Activated CD8-positive, alpha-beta T cell treated with anti-CD3 and anti-CD28 coated beads, Interleukin-2, amount 10 ng/mL, durations not matched to agents 7 days and 5 days (primary cell): ENCODE measurements around the gene ALPL. TPM values are rescaled to one million over a fixed set of nuclear protein-coding genes. Genes with fewer than 3 reads are reported as not detected.

ENCODE experiments used
- ATAC-seq: fragments of 150-1000 bp; cut with Tn5 transposase; one replicate; pipeline ENCODE4 v1.10.0; 2021; ENCODE audit warnings: moderate library complexity
- CTCF ChIA-PET: fragments of 350-600 bp; sonication (Branson Sonifier 250); formaldehyde crosslinking; loops from one replicate; lab custom pipeline; 2021; ENCODE audit warnings: antibody characterized with exemption; lab: Charles Lee
- POLR2A ChIA-PET: fragments of 350-600 bp; sonication (Branson Sonifier 250); formaldehyde crosslinking; loops from one replicate; lab custom pipeline; 2021; ENCODE audit warnings: antibody characterized with exemption; lab: Charles Lee
- DNase-seq: peaks from one replicate; pipeline ENCODE4 v3.0.0-alpha.2; 2020
- H3K27ac Mint-ChIP-seq: one replicate; pipeline ENCODE4 v1.8.0; 2021; ENCODE audit warnings: mild to moderate bottlenecking, mixed read lengths
- H3K27me3 Mint-ChIP-seq: one replicate; pipeline ENCODE4 v1.8.0; 2021; ENCODE audit warnings: low read depth, mixed read lengths
- H3K36me3 Mint-ChIP-seq: one replicate; pipeline ENCODE4 v1.8.0; 2021; ENCODE audit warnings: low read depth, mixed read lengths
- H3K4me1 Mint-ChIP-seq: one replicate; pipeline ENCODE4 v1.8.0; 2021; ENCODE audit warnings: low read depth, mixed read lengths
- H3K4me3 Mint-ChIP-seq: one replicate; pipeline ENCODE4 v1.8.0; 2021; ENCODE audit warnings: mild to moderate bottlenecking, mixed read lengths
- H3K9me3 Mint-ChIP-seq: one replicate; pipeline ENCODE4 v1.8.0; 2022; ENCODE audit warnings: mixed read lengths; ENCODE audit not compliant: insufficient read depth
- total RNA-seq, 2 experiments: library from RNA; stranded (reverse); gene quantifications; one replicate each; pipeline ENCODE4 v1.2.3, GENCODE V29; 2021

The ALPL gene
- total RNA-seq, 2 experiments from 2014 or later: not detected

DNA sequence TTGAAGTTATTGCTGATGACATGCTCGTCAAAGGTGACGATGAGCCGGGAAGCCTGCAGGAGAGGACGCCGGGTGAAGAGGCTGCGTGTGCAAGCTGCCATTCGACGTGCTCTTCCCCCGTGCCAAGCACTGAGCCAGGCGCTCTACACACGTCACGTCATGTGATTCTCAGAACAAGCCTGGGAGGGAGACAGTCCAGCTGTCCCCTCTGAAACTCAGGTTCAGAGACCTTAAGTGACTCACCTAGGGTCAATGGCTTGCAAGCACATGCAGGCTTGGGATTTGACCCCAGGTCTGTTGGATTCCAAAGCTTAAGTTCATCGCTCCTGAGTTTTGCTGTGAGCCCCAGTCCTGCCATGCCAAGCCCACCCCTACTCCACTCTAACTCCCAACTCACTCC is 102.8 kb downstream of the ALPL start:
- H3K4me1 Mint-ChIP-seq: peaks cover 11% of the 10 kb centered on the region
- no peak overlapping the region for H3K4me3 Mint-ChIP-seq
- H3K27ac Mint-ChIP-seq: no peak overlapping the region
- ChIA-PET CTCF (interaction anchor here (0.9 kb wide), 1 partner anchor 11 kb away, joined by 3 read pairs; no protein-coding TSS in a partner anchor), POLR2A (no interaction called here)
- H3K27me3 Mint-ChIP-seq: peaks cover 3% of the 10 kb centered on the region
- DNase-seq (no peak), ATAC-seq (no peak)
- no peaks in the 10 kb centered on the region for H3K9me3 Mint-ChIP-seq
- no peaks in the 10 kb centered on the region for H3K36me3 Mint-ChIP-seq

DNA sequence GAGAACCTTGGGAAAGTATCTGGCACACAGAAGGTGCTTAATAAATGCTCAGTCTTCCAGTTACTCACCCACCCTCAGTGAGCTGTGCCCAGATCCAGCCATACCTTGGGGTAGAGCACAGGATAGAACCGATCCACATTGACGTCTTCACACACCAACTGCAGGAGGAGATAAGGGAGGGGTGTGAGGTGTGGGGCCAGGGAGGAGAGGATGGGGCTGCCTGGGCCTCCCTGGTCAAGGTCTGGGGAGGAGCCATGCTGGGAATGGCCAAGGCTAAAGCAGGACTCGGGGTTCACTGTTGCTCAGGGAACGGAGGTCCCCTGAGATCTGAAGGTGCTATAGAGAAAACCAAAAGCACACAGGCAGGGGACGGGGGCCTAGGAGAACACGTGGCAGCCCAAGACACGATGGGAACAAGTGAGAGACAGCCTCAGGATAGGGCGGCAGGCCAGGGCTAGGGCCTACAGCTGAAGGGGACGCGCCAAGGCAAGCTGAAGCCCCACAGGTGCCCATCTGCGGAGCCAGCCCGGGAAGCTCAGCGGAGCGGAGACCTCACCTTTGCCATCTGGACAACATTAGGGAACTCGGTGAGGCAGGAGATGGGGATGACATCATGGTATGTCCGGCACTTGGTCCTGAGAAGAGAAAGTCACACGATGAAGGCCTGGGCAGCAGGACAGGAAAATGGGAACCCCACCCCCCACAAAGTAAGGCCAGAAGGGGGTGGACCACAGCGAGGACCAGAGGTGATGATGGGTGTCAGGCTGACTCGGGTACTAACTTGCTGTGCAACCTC is 104.0 kb downstream of the ALPL start:
- no peak overlapping the region for H3K4me3 Mint-ChIP-seq
- ATAC-seq (no peak), DNase-seq (no peak)
- no peaks in the 10 kb centered on the region for H3K36me3 Mint-ChIP-seq
- no peaks in the 10 kb centered on the region for H3K9me3 Mint-ChIP-seq
- peaks cover 3% of the 10 kb centered on the region for H3K27me3 Mint-ChIP-seq
- ChIA-PET POLR2A (no interaction called here), CTCF (no interaction called here)
- H3K4me1 Mint-ChIP-seq: peaks cover 1% of the 10 kb centered on the region
- H3K27ac Mint-ChIP-seq: no peak overlapping the region

DNA sequence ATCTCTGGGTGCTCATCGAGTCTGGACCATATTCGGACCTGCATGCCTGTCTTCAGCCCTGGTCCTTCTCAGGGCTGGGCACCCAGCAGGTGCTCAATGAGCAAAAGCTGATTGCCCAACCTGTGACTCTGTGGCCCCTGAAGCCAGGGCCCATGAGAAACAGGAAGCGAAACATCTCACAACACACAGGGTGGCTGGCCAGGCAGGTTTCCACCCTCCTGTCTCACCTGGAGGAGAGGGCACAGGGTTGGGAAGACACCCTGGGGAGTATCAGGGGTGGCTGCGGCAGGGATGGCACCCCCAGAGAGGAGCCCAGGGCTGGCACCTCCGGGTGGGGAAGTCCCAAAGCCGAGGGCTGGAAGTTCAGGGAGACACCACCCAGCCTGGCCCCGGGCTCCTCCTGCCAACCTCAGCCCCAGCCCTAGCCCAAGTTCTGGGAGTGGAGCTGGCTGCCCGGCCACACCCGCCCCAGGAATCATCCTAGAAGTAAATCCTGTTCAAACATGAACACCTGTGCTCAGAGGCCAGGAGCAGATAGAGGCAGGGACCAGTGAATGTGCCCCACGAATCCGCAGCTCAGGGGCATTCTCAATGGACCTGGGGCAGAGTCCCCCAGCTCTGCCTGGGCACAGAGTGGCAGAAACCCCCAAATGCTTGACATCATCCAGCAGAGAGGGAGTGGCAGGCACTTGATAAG is 105.3 kb downstream of the ALPL start:
- no peaks in the 10 kb centered on the region for H3K4me1 Mint-ChIP-seq
- POLR2A ChIA-PET: no interaction called here
- no peaks in the 10 kb centered on the region for H3K36me3 Mint-ChIP-seq
- H3K27me3 Mint-ChIP-seq: peaks cover 4% of the 10 kb centered on the region
- no peak for DNase-seq
- CTCF ChIA-PET: no interaction called here
- no peak for ATAC-seq
- no peaks in the 10 kb centered on the region for H3K9me3 Mint-ChIP-seq
- no peak overlapping the region for H3K4me3 Mint-ChIP-seq
- no peak overlapping the region for H3K27ac Mint-ChIP-seq

DNA sequence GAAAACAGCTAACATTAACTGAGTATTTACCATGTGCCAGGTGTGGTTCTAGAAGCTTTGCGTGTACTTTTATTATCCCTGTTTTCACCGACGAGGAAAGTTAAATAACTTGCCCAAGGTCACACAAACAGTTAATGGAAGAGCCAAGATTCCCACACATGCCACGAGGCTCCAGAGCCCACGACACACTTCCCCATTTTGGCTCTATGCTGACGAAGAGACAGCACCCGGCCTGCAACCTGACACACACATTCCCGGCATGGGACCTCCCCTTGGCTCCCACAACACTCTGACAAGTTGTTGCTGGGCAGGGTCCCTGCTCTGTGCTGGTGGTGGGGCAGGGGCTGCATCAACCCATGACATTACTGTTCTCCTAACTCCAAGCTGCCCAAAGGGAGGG is 107.1 kb downstream of the ALPL start:
- Mint-ChIP-seq H3K27ac (no peak overlapping the region), H3K36me3 (no peaks in the 10 kb centered on the region), H3K4me3 (no peak overlapping the region), H3K4me1 (no peaks in the 10 kb centered on the region), H3K27me3 (peaks cover 7% of the 10 kb centered on the region), H3K9me3 (no peaks in the 10 kb centered on the region)
- ChIA-PET POLR2A (no interaction called here), CTCF (no interaction called here)
- DNase-seq: no peak
- ATAC-seq: no peak

DNA sequence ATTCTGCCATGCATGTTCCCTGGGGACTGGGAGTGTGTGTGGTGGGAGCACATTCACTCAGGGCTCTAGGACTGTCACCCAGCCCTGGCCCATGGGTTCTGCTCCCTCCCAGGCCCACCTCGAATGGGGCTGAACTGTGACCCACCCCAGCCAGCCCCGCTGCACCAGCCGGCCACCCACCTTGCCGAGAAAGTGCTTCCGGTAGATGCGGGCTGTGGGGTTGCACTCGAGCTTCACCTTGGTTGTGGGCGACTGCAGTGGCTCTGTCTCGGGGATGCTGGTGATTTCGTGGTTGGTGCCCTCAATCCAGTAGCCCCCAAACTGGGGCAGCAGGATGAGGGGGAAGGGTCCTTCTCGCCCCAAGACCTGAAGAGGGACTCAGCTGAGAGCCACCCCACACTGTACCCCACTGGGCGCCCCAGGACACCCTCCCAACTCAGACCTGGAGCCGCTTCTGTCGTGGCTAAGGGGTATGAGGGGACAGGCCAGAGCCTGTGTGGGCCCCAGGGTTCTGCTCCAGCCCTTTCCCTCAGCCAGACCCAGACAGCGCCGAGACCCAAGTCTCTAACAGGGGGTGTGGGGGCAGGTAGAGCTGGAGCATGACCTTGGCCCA is 108.0 kb downstream of the ALPL start:
- ChIA-PET CTCF (no interaction called here), POLR2A (interaction anchor here (0.6 kb wide), 1 partner anchor 1359 kb away, joined by 3 read pairs; no protein-coding TSS in a partner anchor)
- Mint-ChIP-seq H3K27me3 (peaks cover 13% of the 10 kb centered on the region), H3K4me1 (no peaks in the 10 kb centered on the region), H3K9me3 (no peaks in the 10 kb centered on the region), H3K4me3 (no peak overlapping the region), H3K27ac (no peak overlapping the region), H3K36me3 (no peaks in the 10 kb centered on the region)
- ATAC-seq (no peak), DNase-seq (no peak)

DNA sequence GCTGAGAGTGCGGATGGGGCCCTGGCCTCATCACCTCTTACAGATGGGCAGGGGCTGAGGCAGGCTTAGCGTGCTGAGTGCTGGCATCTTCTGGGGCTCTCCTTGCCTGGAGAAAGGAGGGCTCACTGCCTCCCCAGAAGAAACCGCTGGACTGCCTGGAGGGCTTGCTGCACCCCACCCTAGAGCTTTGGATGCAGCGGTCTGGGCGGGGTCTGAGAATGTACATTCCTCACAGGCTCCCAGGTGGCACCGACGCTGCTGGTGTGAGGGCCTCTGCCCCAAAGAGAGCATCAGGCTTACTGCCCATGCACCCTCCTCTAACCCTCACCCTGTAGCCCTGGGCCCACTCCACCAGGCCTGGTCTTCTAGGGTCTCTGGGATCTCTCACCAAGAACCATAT is 108.8 kb downstream of the ALPL start:
- Mint-ChIP-seq H3K4me1 (peaks cover 2% of the 10 kb centered on the region), H3K9me3 (no peaks in the 10 kb centered on the region), H3K4me3 (no peak overlapping the region), H3K27me3 (peaks cover 17% of the 10 kb centered on the region), H3K27ac (no peak overlapping the region), H3K36me3 (no peaks in the 10 kb centered on the region)
- ATAC-seq: no peak
- CTCF ChIA-PET: no interaction called here
- POLR2A ChIA-PET: interaction anchor here (0.6 kb wide), 1 partner anchor 1359 kb away, joined by 3 read pairs; no protein-coding TSS in a partner anchor
- DNase-seq: no peak

DNA sequence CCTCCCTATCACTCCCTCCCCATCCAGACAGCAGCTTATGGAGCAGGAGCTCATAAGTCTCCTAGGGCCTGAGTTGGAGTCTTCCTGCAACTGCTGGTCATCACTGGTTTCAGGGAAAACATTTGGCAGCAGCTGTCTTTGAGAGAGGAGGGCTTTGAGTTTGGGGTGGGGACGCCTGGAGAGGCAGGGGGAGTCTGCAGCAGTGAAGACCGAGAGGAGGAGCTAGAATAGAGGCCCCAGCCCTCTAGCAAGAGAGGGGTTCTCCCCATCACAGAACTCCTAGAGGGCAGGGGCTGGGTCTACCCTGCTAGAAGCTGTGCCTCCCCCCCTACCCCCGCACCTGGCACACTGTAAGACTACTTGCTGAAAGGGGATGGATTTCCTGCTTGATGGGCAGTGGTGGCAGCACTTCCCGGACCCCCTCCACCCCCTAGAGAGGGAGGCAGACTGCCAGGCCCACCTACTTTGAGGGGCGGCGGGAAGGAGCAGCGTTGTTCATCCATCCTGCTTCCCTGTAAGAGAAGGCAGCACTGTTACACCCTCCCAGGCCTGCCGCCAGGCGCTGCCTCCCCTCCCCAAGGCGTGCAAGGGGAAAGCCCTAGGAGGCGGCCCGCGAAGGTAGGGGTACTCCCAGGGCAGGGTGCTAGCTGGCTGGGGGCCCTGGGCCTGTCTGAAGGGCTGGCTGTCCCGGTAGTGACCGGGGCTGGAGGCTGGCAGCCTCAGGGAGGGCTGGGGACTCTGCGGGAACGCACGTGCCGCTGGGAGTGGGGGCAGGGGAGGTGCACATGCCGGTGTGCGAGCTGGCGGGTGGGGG is 109.5 kb downstream of the ALPL start:
- ChIA-PET CTCF (no interaction called here), POLR2A (no interaction called here)
- DNase-seq: no peak
- Mint-ChIP-seq H3K27me3 (peaks cover 18% of the 10 kb centered on the region), H3K36me3 (no peaks in the 10 kb centered on the region), H3K4me1 (peaks cover 2% of the 10 kb centered on the region), H3K27ac (no peak overlapping the region), H3K4me3 (no peak overlapping the region), H3K9me3 (no peaks in the 10 kb centered on the region)
- no peak for ATAC-seq

DNA sequence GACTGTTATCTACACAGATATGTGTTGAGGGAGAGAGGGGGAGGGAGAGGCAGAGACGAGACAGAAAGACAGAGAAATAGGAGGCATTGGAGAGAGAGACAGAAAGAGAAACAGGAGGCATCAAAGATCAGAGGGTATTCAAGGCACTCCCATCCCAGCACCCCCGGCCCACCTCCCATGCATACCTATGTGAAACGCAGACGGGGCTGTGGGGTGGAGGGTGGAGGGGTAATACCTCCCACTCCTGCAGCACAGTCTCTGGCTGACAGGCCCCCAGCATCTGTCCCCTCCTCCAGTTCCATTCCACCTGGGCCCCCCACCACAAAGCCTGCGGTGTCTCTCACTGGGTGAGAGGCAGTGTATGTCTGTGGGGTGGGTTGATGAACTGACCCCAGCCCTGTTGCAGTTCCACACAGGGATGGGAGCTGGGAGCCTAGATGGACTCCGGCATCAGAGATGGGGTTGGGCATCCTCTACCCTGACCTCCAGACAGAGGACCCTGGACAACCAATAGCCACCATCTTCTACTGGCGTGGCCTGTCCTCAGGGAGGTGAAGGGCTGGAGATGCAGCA is 110.2 kb downstream of the ALPL start:
- no peak for DNase-seq
- CTCF ChIA-PET: no interaction called here
- Mint-ChIP-seq H3K27ac (no peak overlapping the region), H3K27me3 (peaks cover 20% of the 10 kb centered on the region), H3K4me3 (no peak overlapping the region), H3K36me3 (no peaks in the 10 kb centered on the region), H3K4me1 (peaks cover 2% of the 10 kb centered on the region), H3K9me3 (no peaks in the 10 kb centered on the region)
- POLR2A ChIA-PET: no interaction called here
- ATAC-seq: no peak

DNA sequence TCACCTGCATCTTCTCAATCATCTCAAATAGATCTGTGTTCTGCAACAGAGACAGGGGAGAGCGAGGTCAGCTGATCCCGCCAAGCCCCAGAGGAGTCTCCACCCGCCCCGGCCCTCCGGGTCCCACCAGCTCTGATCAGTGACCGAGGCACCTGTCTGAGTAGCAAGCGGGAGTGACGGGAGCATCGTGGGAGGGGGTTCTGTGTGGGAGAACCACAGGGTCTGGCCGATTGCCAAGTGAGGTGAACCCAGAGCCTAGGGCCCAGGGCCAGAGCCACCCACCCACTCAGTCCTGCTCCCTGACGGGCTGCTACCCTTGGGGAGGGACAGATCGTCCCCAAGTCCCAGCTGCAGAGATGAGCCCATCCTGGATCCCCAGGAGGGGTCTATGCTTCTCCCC is 110.8 kb downstream of the ALPL start:
- no peak overlapping the region for H3K4me3 Mint-ChIP-seq
- peaks cover 20% of the 10 kb centered on the region for H3K27me3 Mint-ChIP-seq
- no peaks in the 10 kb centered on the region for H3K9me3 Mint-ChIP-seq
- no peaks in the 10 kb centered on the region for H3K36me3 Mint-ChIP-seq
- H3K27ac Mint-ChIP-seq: no peak overlapping the region
- peaks cover 2% of the 10 kb centered on the region for H3K4me1 Mint-ChIP-seq
- CTCF ChIA-PET: no interaction called here
- no peak for ATAC-seq
- DNase-seq: no peak
- POLR2A ChIA-PET: no interaction called here

DNA sequence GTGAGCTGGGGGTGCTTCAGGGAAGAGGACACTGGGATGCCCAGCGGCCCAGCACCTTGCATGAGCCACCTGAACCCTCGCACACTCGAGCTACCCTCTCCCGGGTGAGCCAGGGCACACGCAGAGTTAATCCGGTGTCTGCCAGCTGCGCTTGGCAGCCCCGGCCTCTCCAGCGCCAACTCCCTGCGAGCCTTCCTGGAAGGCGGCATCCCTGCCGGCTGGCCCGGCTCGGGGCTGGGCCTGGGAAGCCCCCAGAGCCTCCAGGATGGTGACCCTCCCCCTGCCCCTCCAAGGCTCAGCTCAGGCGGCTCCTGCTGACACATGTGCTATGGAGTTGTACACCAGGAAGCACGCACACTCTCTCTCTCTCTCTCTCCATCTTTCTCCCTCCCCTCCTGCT is 111.3 kb downstream of the ALPL start:
- ATAC-seq (no peak), DNase-seq (no peak)
- no peaks in the 10 kb centered on the region for H3K36me3 Mint-ChIP-seq
- H3K9me3 Mint-ChIP-seq: no peaks in the 10 kb centered on the region
- ChIA-PET POLR2A (interaction anchor here (1.1 kb wide), 1 partner anchor 163 kb away, joined by 3 read pairs; no protein-coding TSS in a partner anchor), CTCF (no interaction called here)
- H3K4me1 Mint-ChIP-seq: peaks cover 2% of the 10 kb centered on the region
- no peak overlapping the region for H3K27ac Mint-ChIP-seq
- H3K27me3 Mint-ChIP-seq: peaks cover 20% of the 10 kb centered on the region
- no peak overlapping the region for H3K4me3 Mint-ChIP-seq

DNA sequence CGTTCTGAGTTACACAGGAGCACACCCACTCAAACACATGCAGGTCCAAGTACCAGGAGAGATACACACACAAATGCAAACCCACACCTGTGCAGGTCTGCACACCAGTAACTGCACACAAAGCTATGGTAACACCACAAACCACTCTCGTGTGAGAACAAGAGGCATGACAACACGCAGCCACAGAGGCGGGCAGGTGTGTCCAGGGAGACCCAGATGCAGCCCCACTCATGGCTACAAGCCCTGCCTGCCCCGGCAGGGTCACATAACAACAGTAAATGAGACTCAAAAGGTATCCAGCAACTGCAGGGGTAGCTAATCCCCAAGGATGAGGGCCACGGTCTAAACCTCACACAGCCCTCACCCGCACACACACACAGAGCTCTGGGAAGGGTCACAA is 111.8 kb downstream of the ALPL start:
- POLR2A ChIA-PET: interaction anchor here (1.1 kb wide), 1 partner anchor 163 kb away, joined by 3 read pairs; no protein-coding TSS in a partner anchor

More for the DNA sequence above, 111.8 kb downstream of the ALPL start:
- DNase-seq (no peak), ATAC-seq (no peak)
- CTCF ChIA-PET: no interaction called here
- Mint-ChIP-seq H3K27me3 (peaks cover 20% of the 10 kb centered on the region), H3K4me1 (peaks cover 2% of the 10 kb centered on the region), H3K4me3 (no peak overlapping the region), H3K27ac (no peak overlapping the region), H3K9me3 (no peaks in the 10 kb centered on the region), H3K36me3 (no peaks in the 10 kb centered on the region)
